ENCODE measurements around the gene GJB4.

GJB4 gene

GRCh38 chr1:34777519-34778321 lies 18.2 kb downstream of the GJB4 start:
- no peak for DNase-seq (ENCODE audit: extremely low read depth in 1 of 2, low read depth in 1 of 2)

- no peak for DNase-seq (ENCODE audit: extremely low read depth in 1 of 2, low read depth in 1 of 2)
These were observed 18.8 kb downstream of the GJB4 start for GRCh38 chr1:34778381-34778780.

- DNase-seq (ENCODE audit: extremely low read depth in 1 of 2, low read depth in 1 of 2): no peak
These were observed 19.5 kb downstream of the GJB4 start for GRCh38 chr1:34779005-34779404.

- no peak for DNase-seq (ENCODE audit: extremely low read depth in 1 of 2, low read depth in 1 of 2)
These were observed 20.0 kb downstream of the GJB4 start for GRCh38 chr1:34779526-34779925.

GRCh38 chr1:34779962-34780361 lies 20.4 kb downstream of the GJB4 start:
- no peak for DNase-seq (ENCODE audit: extremely low read depth in 1 of 2, low read depth in 1 of 2)

- no peak for DNase-seq (ENCODE audit: extremely low read depth in 1 of 2, low read depth in 1 of 2)
These were observed 21.0 kb downstream of the GJB4 start for GRCh38 chr1:34780528-34780927.

GRCh38 chr1:34781071-34781843 lies 21.7 kb downstream of the GJB4 start, which contains the start of gene GJB3:
Gene GJB3, plus strand, starts transcription at chr1:34781214. Its CDS starts 3,549 bp downstream, at chr1:34784763.
- no peak for DNase-seq (ENCODE audit: extremely low read depth in 1 of 2, low read depth in 1 of 2)

GRCh38 chr1:34781844-34782391 lies 22.4 kb downstream of the GJB4 start:
- DNase-seq (ENCODE audit: extremely low read depth in 1 of 2, low read depth in 1 of 2): no peak

- no peak for DNase-seq (ENCODE audit: extremely low read depth in 1 of 2, low read depth in 1 of 2)
These were observed 25.2 kb downstream of the GJB4 start for GRCh38 chr1:34784751-34785221.

GRCh38 chr1:34785231-34785874 lies 25.8 kb downstream of the GJB4 start:
- no peak for DNase-seq (ENCODE audit: extremely low read depth in 1 of 2, low read depth in 1 of 2)

- DNase-seq (ENCODE audit: extremely low read depth in 1 of 2, low read depth in 1 of 2): no peak
These were observed 26.4 kb downstream of the GJB4 start for GRCh38 chr1:34785875-34786470.

GRCh38 chr1:34786521-34787325 lies 27.2 kb downstream of the GJB4 start:
- DNase-seq (ENCODE audit: extremely low read depth in 1 of 2, low read depth in 1 of 2): peak in 1 of 2 donors; percentile 46

GRCh38 chr1:34787461-34788420 lies 28.2 kb downstream of the GJB4 start:
- DNase-seq (ENCODE audit: extremely low read depth in 1 of 2, low read depth in 1 of 2): no peak

- DNase-seq (ENCODE audit: extremely low read depth in 1 of 2, low read depth in 1 of 2): no peak
These were observed 31.4 kb downstream of the GJB4 start for GRCh38 chr1:34790985-34791384.

GRCh38 chr1:34792424-34792823 lies 32.9 kb downstream of the GJB4 start:
- no peak for DNase-seq (ENCODE audit: extremely low read depth in 1 of 2, low read depth in 1 of 2)

- DNase-seq (ENCODE audit: extremely low read depth in 1 of 2, low read depth in 1 of 2): no peak
These were observed 33.6 kb downstream of the GJB4 start, which contains the start of gene GJA4 for GRCh38 chr1:34792868-34793727. Gene GJA4, plus strand, starts transcription at chr1:34792999. Its CDS starts 1,215 bp downstream, at chr1:34794214.

GRCh38 chr1:34794001-34794789 lies 34.7 kb downstream of the GJB4 start:
- DNase-seq (ENCODE audit: extremely low read depth in 1 of 2, low read depth in 1 of 2): no peak

Measured in stimulated activated CD8-positive, alpha-beta memory T cell treated with anti-CD3 and anti-CD28 coated beads, Interleukin-7, amount 100 ng/mL, for 48 hours (primary cell).